HepG2 (cell line): Measurements from ENCODE around the gene ACSS3. TPM values are rescaled to one million over a fixed set of nuclear protein-coding genes. Genes with fewer than 3 reads are reported as not detected.

ENCODE experiments used
- ATAC-seq: fragments of 200-7000 bp; cut with Tn5 transposase; 3 replicates; pipeline ENCODE4 v1.9.1; 2020; ENCODE audit warnings: mild to moderate bottlenecking, moderate library complexity
- BruUV-seq: library from RNA; stranded (reverse); fragments of 400-500 nt; replicated peaks from 2 replicates; lab custom pipeline; 2021; lab: Mats Ljungman, UMichigan
- CTCF ChIA-PET: fragments of 300-600 bp; formaldehyde crosslinking; extraction: SDS; loops from one replicate; lab custom pipeline; 2021; ENCODE audit warnings: low total read pairs, inconsistent platforms, low intra/inter-chr PET ratio; lab: Yijun Ruan, JAX
- POLR2A ChIA-PET: fragments of 350-600 bp; sonication (Branson Sonifier 250); formaldehyde crosslinking; loops from one replicate; lab custom pipeline; 2020; ENCODE audit warnings: antibody characterized with exemption, inconsistent platforms; lab: Yijun Ruan, JAX
- DNase-seq: peaks from one replicate; pipeline ENCODE4 v3.0.0-alpha.2; 2015; ENCODE audit warnings: low spot score
- FAIRE-seq: peaks from 3 replicates; lab custom pipeline; 2011; peaks lifted over from hg19 to GRCh38; lab: Jason Lieb, UNC
- H2AFZ ChIP-seq: one replicate; pipeline ENCODE4 v1.6.1; 2011; ENCODE audit warnings: low read length, inconsistent platforms
- H3K27ac ChIP-seq: fragments of 300-600 bp; 3 replicates; pipeline ENCODE4 v1.8.0; 2011; ENCODE audit warnings: mixed run types, mild to moderate bottlenecking, mixed read lengths, low read length, inconsistent platforms; ENCODE audit not compliant: insufficient read depth; ENCODE audit errors: extremely low read length
- H3K27me3 ChIP-seq, 2 experiments: fragments of 200-600 bp in 1 of 2; 2 replicates in 1 of 2; 3 replicates in 1 of 2; pipeline versions ENCODE4 v1.6.0 to v1.8.0; 2011; ENCODE audit warnings: low read length in 2 of 2, mild to moderate bottlenecking in 2 of 2, moderate library complexity in 2 of 2, inconsistent platforms in 1 of 2; ENCODE audit not compliant: insufficient read depth in 2 of 2, control insufficient read depth in 1 of 2
- H3K36me3 ChIP-seq, 2 experiments: fragments of 200-600 bp in 1 of 2; replicated peaks in 1 of 2; 2 replicates in 1 of 2; 3 replicates in 1 of 2; pipeline versions ENCODE4 v1.5.1 to v1.8.0; 2011; ENCODE audit warnings: low read length in 2 of 2, inconsistent platforms in 1 of 2; ENCODE audit not compliant: insufficient read depth in 2 of 2, control insufficient read depth in 1 of 2
- H3K4me1 ChIP-seq: 2 replicates; pipeline ENCODE4 v1.5.1; 2012; ENCODE audit warnings: low read length, inconsistent platforms; ENCODE audit not compliant: insufficient read depth
- H3K4me2 ChIP-seq: 2 replicates; pipeline ENCODE4 v1.6.0; 2011; ENCODE audit warnings: low read depth, low read length, inconsistent platforms
- H3K4me3 ChIP-seq, 3 experiments: fragments of 200-600 bp in 1 of 3; sonication (generic), shearing (Covaris generic) in 1 of 3; replicated peaks in 1 of 3; 2 replicates each; pipeline ENCODE4 v1.5.1; 2011 to 2016; ENCODE audit warnings: low read length in 3 of 3, inconsistent platforms in 2 of 3, low read depth in 2 of 3, mild to moderate bottlenecking in 2 of 3, control low read depth in 1 of 3, mixed read lengths in 1 of 3; ENCODE audit not compliant: insufficient read depth in 1 of 3
- H3K79me2 ChIP-seq: one replicate; pipeline ENCODE4 v1.6.1; 2011; ENCODE audit warnings: low read length, inconsistent platforms; ENCODE audit not compliant: insufficient read depth
- H3K9ac ChIP-seq: 2 replicates; pipeline ENCODE4 v1.6.0; 2011; ENCODE audit warnings: mild to moderate bottlenecking, low read depth, low read length, inconsistent platforms; ENCODE audit not compliant: insufficient read depth
- H3K9me3 ChIP-seq: 2 replicates; pipeline ENCODE4 v1.5.1; 2012; ENCODE audit warnings: mild to moderate bottlenecking, low read length
- H4K20me1 ChIP-seq: 2 replicates; pipeline ENCODE4 v1.6.0; 2011; ENCODE audit warnings: inconsistent platforms, mild to moderate bottlenecking, low read length, moderate library complexity; ENCODE audit not compliant: insufficient read depth
- CEBPB ChIP-seq: IDR thresholded peaks from 2 replicates; pipeline ENCODE4 v1.6.1; 2011; ENCODE audit warnings: low read depth, low read length, improper control_type of control experiment, borderline replicate concordance
- KAT8 ChIP-seq: IDR thresholded peaks from 2 replicates; pipeline ENCODE4 v1.6.1; 2016; ENCODE audit warnings: missing genetic modification reagents, missing compliant biosample characterization
- POLR2G ChIP-seq: fragments of 200-400 bp; formaldehyde crosslinking; IDR thresholded peaks from 2 replicates; pipeline ENCODE4 v1.6.1; 2018; ENCODE audit warnings: mild to moderate bottlenecking, low read depth, low read length, moderate library complexity
- SYNCRIP ChIP-seq: fragments of 200-400 bp; formaldehyde crosslinking; IDR thresholded peaks from 2 replicates; pipeline ENCODE4 v1.6.1; 2018; ENCODE audit warnings: mild to moderate bottlenecking, low read depth, low read length; ENCODE audit not compliant: insufficient read depth
- ZNF207 ChIP-seq: fragments of 450-650 bp; IDR thresholded peaks from 2 replicates; pipeline ENCODE4 v1.6.1; 2016; ENCODE audit warnings: antibody characterized with exemption, borderline replicate concordance
- ZNF256 ChIP-seq: sonication (generic); formaldehyde crosslinking; conservative IDR thresholded peaks from 2 replicates; pipeline ENCODE4 v1.4.0; 2020; ENCODE audit warnings: missing genetic modification reagents
- ZNF484 ChIP-seq: sonication (generic); formaldehyde crosslinking; IDR thresholded peaks from 2 replicates; pipeline ENCODE4 v1.5.1; 2020; ENCODE audit warnings: mild to moderate bottlenecking, low read depth, missing genetic modification reagents, borderline replicate concordance
- WGBS: methylation state at CpG from one replicate; pipeline ENCODE4 v1.1.6; 2017; ENCODE audit warnings: low lambda C conversion rate; 5-methylcytosine and 5-hydroxymethylcytosine counted together
- in situ Hi-C: cut with HindIII; loops from 2 replicates; pipeline ENCODE4 v1.10.0; 2017; ENCODE audit warnings: low pct_unique_long_range_greater_than_20kb; ENCODE audit not compliant: extremely low pct_ligation_motif_present
- intact Hi-C: fragments of 100-400 bp; cut with micrococcal nuclease; formaldehyde crosslinking; loops from one replicate; pipeline ENCODE4 v1.10.0; 2022; ENCODE audit not compliant: unreplicated experiment
- polyA plus RNA-seq, 8 experiments: library from polyadenylated mRNA; depleted of rRNA in 3 of 8; stranded (reverse) in 7 of 8; unstranded in 1 of 8; fragments of >200 nt; fragmentation: Illumina TruSeq in 4 of 8; extraction: Trizol in 4 of 8; gene quantifications; 2 replicates each; pipeline versions ENCODE4 v1.2.1 to v1.2.3, GENCODE V29; 2011 to 2016; ENCODE audit warnings: low read depth in 4 of 8, missing spikeins in 1 of 8, mixed read lengths in 1 of 8; ENCODE audit not compliant: insufficient read depth in 1 of 8
- total RNA-seq, 5 experiments: library from RNA; depleted of rRNA; stranded (reverse); fragments of >200 nt; fragmentation: Illumina TruSeq; extraction: Trizol; gene quantifications; 2 replicates each; pipeline ENCODE4 v1.2.3, GENCODE V29; 2016; ENCODE audit warnings: low read depth in 1 of 5
- TF ChIP-seq, protein P1 (sequence below): sonication (generic); formaldehyde crosslinking; IDR thresholded peaks from 2 replicates; pipeline ENCODE4 v1.8.1; 2023; ENCODE audit warnings: missing genetic modification reagents, mild to moderate bottlenecking, borderline replicate concordance

ACSS3 gene
- total and polyA plus RNA-seq, 2 of the 13 experiments (the other 11 are each of a cell fraction or from before 2014, with no cell fraction given): 79.5 to 86.3 TPM

DNA sequence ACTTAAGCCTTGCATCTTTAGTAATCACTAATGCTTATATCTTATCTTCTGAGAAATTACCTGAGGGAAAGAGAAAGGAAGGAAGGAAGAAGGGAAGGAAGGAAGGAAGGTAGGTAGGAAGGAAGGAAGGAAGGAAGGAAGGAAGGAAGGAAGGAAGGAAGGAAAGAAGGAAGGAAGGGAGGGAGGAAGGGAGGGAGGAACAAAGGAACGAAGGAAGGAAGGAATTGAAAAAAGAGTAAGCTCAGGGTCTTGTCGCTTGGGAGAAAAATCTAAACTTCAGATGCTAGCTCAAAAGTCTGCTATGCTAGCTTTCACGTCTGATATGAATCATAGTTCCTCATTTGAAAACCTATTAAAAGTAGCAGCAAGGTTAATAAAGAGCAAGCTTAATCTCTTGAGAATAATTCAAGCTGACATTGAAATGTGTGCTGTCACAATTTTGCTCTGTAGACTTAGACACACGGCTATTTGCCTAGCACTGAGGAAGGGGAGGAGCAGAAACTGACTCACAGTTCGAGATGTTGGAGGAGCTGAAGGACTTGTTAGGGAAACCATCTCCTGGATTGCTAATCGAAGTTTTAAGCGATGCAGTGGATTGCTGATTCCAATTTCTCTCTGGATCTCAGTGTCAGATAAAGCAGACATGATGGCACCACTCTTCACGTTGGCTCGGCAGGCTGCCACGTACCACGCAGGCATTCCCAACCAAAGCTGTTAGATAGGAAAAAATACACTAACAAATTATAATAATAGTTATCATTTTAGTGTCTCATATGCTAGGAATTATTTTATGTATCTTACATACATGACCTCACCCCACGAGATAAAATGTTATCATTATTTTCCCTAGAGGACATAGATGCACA is 216.7 kb downstream of the ACSS3 start (continued):
- TF ChIP-seq CEBPB (no peak), ZNF484 (no peak), KAT8 (CRISPR knock-in tag) (no peak), ZNF207 (no peak), POLR2G (no peak)

DNA sequence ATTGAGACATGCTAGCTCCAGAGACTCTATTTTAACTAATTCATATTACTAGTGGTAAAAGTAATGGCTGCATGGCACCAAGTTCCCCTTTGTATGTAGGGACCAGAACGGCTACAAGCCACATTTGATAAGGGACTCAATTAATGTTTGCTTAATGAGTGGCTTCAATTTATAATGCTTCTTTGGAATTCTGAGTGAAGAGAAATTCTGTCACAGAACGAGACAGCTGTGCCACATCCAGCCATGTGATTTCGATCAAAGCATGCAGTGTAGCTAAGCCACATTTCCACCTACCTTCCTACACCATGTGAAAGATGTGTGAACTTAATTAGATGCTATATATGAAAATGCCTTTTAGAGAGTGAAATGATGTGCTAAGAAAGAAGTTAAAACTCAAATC is 217.4 kb downstream of the ACSS3 start:
- ATAC-seq: no peak
- 4% methylated on average over 3 of the region's 3 CpGs for WGBS
- in situ Hi-C loops (no loop called here), intact Hi-C loops (no loop called here)
- Histone ChIP-seq H3K27me3 (no peaks in the 10 kb centered on the region), H3K4me2 (no peak overlapping the region), H3K79me2 (no peaks in the 10 kb centered on the region), H3K4me3 (no peak overlapping the region), H3K9ac (no peak overlapping the region), H2AFZ (no peak overlapping the region), H3K9me3 (no peaks in the 10 kb centered on the region), H3K4me1 (no peaks in the 10 kb centered on the region), H4K20me1 (no peaks in the 10 kb centered on the region), H3K27ac (no peak overlapping the region), H3K36me3 (no peaks in the 10 kb centered on the region)
- TF ChIP-seq SYNCRIP: no peak
- TF ChIP-seq, protein P1, sequence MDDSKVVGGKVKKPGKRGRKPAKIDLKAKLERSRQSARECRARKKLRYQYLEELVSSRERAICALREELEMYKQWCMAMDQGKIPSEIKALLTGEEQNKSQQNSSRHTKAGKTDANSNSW (CRISPR knock-in tag): no peak
- TF ChIP-seq ZNF256 (CRISPR knock-in tag): no peak
- DNase-seq: no peak
- ChIA-PET CTCF (no interaction called here), POLR2A (no interaction called here)
- no TSS peak for BruUV-seq
- no peak for FAIRE-seq
